ENCODE results near the gene TRIM9. TPM values are rescaled to one million over a fixed set of nuclear protein-coding genes. Genes with fewer than 3 reads are reported as not detected.

Gene TRIM9
- total RNA-seq, 4 donors from 2014 or later = 0.84 to 4.7 (median 1.4) TPM

DNA sequence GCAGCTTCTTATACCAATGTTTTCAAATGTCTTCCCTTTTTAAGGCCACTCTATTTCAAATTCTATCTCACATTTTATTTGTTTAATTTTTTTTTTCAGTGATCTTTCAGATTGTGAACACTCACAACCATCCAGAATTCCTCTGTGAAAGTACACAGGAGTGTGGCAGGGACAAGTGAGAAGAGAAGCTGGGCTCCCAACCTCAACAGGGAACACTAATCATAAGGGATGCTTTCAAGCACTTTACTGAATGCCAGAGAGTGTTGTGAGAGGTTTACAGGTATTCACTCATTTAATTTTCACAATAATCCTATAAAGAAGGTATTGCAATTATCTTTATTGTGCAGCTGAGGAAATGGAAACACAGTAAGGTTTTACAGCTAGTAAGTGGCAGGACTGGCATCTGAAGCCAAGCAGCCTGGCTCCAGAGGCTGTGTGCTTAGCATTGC lies 90.5 kb downstream of the TRIM9 start:
- ATAC-seq = peak; percentile 55
- Histone ChIP-seq H3K27me3 (no peaks in the 10 kb centered on the region), H3K9me3 (no peaks in the 10 kb centered on the region), H3K4me1 (peaks cover 0 to 23% (median 0%) of the 10 kb centered on the region in 3 donors), H3K27ac (no peak overlapping the region), H3K4me3 (no peak overlapping the region), H3K36me3 (no peaks in the 10 kb centered on the region)
- no peak for TF ChIP-seq POLR2AphosphoS5 (IDR thresholded peaks at IDR 0.05)
- no peak for TF ChIP-seq POLR2A (IDR thresholded peaks at IDR 0.05)
- no peak for TF ChIP-seq EP300 (IDR thresholded peaks at IDR 0.05)
- TF ChIP-seq, protein P1, sequence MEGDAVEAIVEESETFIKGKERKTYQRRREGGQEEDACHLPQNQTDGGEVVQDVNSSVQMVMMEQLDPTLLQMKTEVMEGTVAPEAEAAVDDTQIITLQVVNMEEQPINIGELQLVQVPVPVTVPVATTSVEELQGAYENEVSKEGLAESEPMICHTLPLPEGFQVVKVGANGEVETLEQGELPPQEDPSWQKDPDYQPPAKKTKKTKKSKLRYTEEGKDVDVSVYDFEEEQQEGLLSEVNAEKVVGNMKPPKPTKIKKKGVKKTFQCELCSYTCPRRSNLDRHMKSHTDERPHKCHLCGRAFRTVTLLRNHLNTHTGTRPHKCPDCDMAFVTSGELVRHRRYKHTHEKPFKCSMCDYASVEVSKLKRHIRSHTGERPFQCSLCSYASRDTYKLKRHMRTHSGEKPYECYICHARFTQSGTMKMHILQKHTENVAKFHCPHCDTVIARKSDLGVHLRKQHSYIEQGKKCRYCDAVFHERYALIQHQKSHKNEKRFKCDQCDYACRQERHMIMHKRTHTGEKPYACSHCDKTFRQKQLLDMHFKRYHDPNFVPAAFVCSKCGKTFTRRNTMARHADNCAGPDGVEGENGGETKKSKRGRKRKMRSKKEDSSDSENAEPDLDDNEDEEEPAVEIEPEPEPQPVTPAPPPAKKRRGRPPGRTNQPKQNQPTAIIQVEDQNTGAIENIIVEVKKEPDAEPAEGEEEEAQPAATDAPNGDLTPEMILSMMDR (IDR thresholded peaks at IDR 0.05) = no peak

DNA sequence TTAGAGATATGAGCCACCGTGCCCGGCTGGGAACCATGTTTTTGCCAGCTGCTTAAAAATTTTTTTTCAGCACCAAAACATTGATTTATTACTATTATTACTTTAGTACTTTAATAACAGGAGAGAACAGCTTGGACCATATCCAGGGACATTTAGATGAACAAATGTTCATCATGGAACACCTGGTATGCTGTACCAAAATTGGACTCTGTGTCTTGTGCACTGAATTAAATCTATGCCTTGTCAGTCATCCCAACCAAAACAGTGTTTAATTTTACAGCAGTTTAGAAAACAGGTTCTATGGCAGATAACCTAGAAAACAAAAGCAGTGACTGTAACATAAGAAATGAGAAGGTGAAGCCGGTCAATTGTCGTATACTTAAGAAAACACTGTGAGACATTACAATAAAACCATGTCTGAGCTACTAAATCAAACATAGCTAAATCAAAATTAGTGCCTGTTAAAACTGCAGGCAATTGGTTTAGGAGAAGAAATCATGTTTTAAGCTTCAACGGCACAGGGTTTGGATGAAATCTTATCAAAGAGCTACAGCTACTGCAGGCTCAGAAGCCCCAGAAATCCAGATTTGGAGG lies 92.4 kb downstream of the TRIM9 start:
- H3K4me1 ChIP-seq = peaks cover 0 to 23% (median 0%) of the 10 kb centered on the region in 3 donors
- H3K9me3 ChIP-seq = no peaks in the 10 kb centered on the region
- no peak overlapping the region for H3K4me3 ChIP-seq
- no peaks in the 10 kb centered on the region for H3K27me3 ChIP-seq
- no peak overlapping the region for H3K27ac ChIP-seq
- ATAC-seq = no peak
- no peaks in the 10 kb centered on the region for H3K36me3 ChIP-seq
- TF ChIP-seq POLR2AphosphoS5 (IDR thresholded peaks at IDR 0.05) (no peak), POLR2A (IDR thresholded peaks at IDR 0.05) (no peak), EP300 (IDR thresholded peaks at IDR 0.05) (no peak)
- TF ChIP-seq, protein P1 (IDR thresholded peaks at IDR 0.05) = no peak
- 77 to 87% methylated on average over 3 to 5 of the region's 5 CpGs for WGBS, 2 donors (ENCODE audit: low coverage in 1 of 2)

DNA sequence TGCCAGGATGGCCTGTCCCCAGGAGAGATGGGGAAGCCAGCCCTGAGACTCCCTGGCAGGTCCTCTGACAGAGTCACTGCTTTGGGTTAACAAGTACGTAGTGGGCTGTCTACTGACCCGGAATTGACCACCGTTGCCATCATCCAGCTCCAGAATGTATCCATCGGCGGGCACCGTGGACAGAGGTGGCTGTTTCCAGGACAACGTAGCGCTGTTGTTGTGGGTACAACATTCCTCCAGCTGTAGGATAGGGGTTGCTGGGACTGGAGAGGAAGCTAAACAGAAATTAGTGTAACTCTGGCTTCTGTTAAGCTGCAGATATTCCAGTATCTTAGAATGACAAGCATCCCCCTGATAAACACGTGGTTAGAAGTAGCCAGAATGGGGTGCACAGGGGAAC lies 94.3 kb downstream of the TRIM9 start:
- no peak overlapping the region for H3K27ac ChIP-seq
- WGBS, 2 donors (ENCODE audit: low coverage in 1 of 2) = 75 to 92% methylated on average over 4 to 8 of the region's 9 CpGs
- H3K9me3 ChIP-seq = no peaks in the 10 kb centered on the region
- no peaks in the 10 kb centered on the region for H3K27me3 ChIP-seq
- no peaks in the 10 kb centered on the region for H3K36me3 ChIP-seq
- ATAC-seq = no peak
- TF ChIP-seq, protein P1 (IDR thresholded peaks at IDR 0.05) = no peak
- no peak for TF ChIP-seq POLR2AphosphoS5 (IDR thresholded peaks at IDR 0.05)
- no peak for TF ChIP-seq POLR2A (IDR thresholded peaks at IDR 0.05)
- TF ChIP-seq EP300 (IDR thresholded peaks at IDR 0.05) = no peak
- no peak overlapping the region for H3K4me3 ChIP-seq
- peaks cover 0 to 14% (median 0%) of the 10 kb centered on the region in 3 donors for H3K4me1 ChIP-seq

DNA sequence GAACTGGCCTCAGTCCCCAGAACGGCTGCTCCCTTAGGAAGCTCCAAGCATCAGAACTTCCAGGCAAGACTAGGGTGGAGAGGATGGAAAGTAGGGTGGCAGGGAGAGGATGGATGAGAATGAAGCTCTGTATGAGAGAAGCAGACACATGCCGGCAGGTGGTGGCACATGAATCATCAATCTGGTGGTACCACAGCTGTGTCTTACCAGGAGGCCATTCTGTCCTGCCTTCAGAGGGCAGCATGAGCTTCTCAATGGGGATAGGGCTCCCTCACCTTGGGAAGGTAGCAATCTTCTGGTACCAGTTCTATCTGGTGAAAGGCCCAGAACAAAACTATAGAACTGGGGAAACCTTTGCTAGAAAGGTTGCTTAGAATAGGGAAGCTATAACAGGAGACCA lies 95.2 kb downstream of the TRIM9 start:
- TF ChIP-seq POLR2A (IDR thresholded peaks at IDR 0.05) = no peak
- TF ChIP-seq POLR2AphosphoS5 (IDR thresholded peaks at IDR 0.05) = no peak
- no peak for TF ChIP-seq EP300 (IDR thresholded peaks at IDR 0.05)
- TF ChIP-seq, protein P1 (IDR thresholded peaks at IDR 0.05) = no peak
- Histone ChIP-seq H3K27ac (no peak overlapping the region), H3K27me3 (no peaks in the 10 kb centered on the region), H3K4me3 (no peak overlapping the region), H3K36me3 (no peaks in the 10 kb centered on the region), H3K9me3 (no peaks in the 10 kb centered on the region), H3K4me1 (peaks cover 0 to 7% (median 0%) of the 10 kb centered on the region in 3 donors)
- ATAC-seq = no peak
- WGBS, 2 donors (ENCODE audit: low coverage in 1 of 2) = 88 to 100% methylated on average over 1 of the region's 2 CpGs

DNA sequence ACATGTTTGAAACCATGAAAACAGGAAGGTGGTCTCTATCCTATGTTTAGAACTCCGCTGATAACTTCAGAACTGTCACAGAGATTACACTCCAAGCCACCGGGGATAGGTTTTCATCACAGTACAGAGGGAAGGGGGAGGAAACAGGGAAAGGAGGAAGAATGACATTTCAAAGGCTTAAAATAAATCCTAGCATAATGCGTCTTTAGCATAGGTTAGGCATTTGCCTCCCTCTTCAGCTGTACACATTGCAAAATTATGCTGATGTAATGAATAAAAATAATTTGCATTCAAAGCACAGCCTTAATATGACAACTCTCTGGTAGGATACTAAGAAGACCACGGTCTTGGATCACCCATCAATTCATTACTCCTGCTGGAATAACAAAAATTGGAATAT lies 96.3 kb downstream of the TRIM9 start:
- Histone ChIP-seq H3K27ac (no peak overlapping the region), H3K9me3 (no peaks in the 10 kb centered on the region), H3K27me3 (no peaks in the 10 kb centered on the region), H3K4me1 (no peaks in the 10 kb centered on the region), H3K36me3 (no peaks in the 10 kb centered on the region), H3K4me3 (no peak overlapping the region)
- TF ChIP-seq, protein P1 (IDR thresholded peaks at IDR 0.05) = no peak
- TF ChIP-seq EP300 (IDR thresholded peaks at IDR 0.05) (no peak), POLR2AphosphoS5 (IDR thresholded peaks at IDR 0.05) (no peak), POLR2A (IDR thresholded peaks at IDR 0.05) (no peak)
- WGBS, 2 donors (ENCODE audit: low coverage in 1 of 2) = 70 to 92% methylated on average over 3 to 4 of the region's 4 CpGs
- no peak for ATAC-seq
